Hindlimb muscle (tissue), 1 donor: ENCODE results near the gene BORCS6. TPM values are rescaled to one million over a fixed set of nuclear protein-coding genes. Genes with fewer than 3 reads are reported as not detected.
A peak's percentile ranks its signal among the peaks of the same experiment; 100 is the strongest.

ENCODE experiments used
- DNase-seq: peaks from one replicate; pipeline ENCODE4 v3.0.0-alpha.2; 2013
- polyA plus RNA-seq: library from polyadenylated mRNA; unstranded; fragments of 120-200 nt; gene quantifications from one replicate; pipeline ENCODE4 v1.2.1, GENCODE V29; 2013; ENCODE audit not compliant: insufficient read length

Gene BORCS6
- polyA plus RNA-seq, 1 donor, result 5.5 TPM

DNA sequence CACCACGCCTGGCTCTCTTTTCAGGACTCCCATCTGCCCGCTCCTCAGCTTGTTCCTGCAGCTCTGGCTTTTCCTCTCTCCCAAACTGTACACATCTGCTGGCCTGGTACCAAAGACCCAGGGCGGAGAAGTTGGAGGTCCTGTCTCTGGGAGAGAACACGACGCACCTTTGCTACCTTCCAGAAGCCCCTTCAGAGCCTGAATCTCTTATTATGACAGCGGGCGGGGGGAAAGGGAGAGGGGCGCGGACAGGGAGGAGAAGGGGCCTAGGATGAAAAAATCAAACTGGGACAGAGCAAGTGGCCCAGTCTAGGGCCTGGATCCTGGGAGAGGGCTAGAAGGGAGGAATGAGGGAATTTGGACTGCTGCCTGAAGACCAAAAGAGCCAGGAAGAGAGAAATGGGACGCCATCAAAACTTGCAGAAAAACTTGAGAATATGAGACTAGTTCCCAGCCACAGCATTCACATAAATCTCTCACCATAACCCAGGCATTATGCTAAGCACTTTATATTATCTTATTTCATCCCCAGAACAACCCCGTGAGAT is 35.3 kb downstream of the BORCS6 start:
- DNase-seq, result peak; percentile 69

DNA sequence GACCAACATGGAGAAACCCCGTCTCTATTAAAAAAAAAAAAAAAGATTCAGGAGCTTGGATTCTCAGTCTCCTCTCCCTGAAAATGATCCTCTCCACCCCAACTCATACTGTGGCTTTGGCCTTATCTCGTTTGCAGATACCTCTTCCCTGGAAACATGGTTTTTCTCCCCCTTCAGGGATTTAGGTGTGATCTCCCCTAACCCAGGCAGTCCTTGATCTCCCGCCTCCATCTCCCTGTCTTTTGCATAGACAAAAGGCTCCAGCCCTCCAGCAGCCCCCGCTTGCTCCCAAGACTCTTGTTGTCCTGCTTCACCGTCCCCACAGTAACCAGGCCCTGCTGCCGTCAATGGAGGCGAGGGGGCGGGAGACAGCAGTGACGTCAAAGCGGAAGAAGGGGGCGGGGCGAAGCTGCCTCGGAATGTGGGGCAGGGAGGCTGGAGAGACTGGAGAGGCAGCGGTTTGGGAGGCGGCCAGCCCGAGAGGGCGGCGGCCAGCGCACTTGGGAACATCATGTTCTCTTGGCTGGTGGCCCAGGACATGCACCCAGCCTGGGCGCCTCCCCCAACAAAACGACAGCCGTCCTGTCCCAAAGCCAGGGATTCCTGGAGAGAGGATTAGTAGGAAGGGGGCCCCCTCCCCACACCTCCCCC is 35.9 kb downstream of the BORCS6 start:
- DNase-seq, result peak; percentile 99

DNA sequence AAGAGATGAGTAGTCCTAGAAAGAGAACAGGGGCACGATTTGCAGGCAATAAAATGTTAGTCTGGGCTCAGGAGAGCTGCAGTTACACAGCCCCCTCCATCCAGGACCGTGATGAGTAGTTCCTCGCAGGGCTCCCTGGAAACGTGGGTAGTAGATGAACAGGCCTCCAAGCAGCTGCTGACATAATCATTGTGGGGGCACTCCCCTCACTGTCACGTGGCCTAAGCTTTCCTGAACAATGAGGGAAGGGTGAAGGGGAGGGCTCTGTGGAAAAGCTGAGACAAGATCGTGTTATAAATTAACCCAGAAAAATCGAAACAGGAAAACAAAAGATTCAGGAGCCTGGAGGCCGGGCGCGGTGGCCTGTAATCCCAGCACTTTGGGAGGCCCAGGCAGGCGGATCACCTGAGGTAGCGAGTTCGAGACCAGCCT is 36.4 kb downstream of the BORCS6 start:
- peak; percentile 91 for DNase-seq

DNA sequence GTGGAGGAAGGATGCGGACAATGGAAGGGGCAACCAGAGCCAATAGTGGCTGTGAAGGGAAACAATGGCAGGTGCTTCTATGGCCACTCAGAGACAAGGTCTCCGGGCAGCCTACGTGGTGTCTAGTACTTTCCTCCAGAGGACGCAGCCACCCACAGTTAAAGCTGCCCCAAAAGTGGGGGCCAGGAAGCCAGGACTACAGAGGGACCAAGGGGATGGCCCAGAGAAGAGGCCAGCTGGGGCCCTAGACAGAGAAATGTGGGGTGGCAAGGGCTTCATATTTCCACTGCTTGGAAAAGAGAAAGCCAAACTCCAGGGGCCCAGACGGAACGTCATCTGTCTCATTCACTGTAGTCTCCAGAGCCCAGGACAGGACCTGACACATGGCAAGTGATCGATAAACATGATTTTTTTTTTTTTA is 36.9 kb downstream of the BORCS6 start:
- DNase-seq, result no peak

DNA sequence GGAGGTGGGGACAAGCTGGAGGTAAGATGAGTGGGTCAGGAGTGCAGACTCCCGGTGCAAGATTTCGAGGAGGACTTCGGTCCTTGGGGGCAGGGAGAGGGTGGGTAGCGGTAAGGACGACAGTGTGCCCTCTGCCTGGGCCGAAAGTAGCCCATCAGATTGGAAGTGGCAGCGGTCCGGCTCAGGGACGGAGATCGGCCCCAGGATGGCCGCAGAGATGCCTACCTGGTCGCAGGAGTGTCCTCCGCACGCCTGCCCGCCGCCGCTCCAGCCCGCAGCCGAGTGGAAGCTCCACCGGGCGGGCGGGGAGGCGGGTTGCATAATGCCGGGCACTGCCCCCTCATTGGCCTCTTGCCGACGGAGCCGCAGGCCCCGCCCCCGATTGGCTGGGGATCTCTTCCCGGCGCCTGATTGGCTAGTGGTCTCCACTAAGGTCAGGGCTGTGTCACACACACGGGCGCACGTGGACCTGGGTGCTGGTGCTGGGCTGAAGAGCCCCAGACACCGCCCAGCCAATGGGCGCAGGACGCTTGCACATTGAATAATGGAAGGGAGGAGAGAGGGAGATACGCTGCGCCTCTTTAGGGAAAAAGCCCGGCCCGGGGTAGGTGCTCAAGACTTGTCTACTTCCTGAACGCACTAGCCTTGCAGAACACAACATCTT is 37.7 kb downstream of the BORCS6 start, which contains the start of gene PER1:
TSS of gene PER1 (minus strand) at position 293 of the 664 bp plus-strand sequence. CDS start 1,698 bp downstream, outside the sequence.
- peak; percentile 87 for DNase-seq

DNA sequence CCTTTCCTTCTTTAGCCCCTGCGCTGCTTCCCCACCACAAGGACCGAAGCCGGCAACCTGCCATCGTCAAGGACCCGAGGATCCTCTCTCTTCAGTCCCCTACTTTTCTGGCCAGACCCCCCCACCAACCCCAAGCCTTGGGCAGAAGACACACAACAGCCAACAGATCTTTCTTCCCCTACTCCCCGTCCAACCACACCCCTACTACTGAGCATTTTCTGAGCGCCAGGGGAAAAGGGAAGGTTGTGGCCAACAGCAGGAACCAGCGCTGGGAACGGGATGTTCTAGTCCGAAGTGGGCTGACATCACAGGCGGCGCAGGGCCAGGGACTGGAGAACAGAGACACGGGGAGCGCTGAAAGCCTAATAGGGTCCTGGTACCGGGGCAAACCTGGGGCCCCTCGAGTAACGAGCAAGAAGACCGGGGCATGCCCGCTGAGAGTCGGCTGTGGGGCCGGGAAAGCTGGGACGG is 38.3 kb downstream of the BORCS6 start:
- peak; percentile 89 for DNase-seq

DNA sequence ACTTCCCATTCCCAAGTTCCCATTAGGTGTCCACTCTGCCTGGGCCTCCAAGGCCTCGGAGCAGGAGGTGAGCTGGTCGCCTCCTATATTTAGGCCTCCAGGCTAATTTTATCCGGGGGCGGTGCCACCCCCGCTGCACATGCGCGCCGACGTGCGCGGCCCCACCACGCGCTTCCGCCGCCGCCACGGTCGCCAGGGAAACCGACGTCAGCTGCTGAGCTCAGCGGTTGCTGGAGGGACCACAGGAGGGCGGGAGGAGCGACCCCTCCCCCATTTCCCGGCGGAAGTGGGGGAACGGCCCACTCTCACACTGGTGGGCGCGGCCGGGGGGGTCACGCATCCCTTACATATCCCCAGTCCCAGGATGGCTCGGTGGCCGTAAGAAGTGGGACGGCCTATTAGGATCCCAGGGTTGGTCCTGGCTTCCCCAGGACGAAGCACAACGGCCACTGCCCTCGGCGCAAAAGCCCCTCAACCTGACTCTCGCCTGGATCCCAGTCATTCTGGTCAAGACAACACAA is 38.8 kb downstream of the BORCS6 start:
- DNase-seq, result peak; percentile 97

DNA sequence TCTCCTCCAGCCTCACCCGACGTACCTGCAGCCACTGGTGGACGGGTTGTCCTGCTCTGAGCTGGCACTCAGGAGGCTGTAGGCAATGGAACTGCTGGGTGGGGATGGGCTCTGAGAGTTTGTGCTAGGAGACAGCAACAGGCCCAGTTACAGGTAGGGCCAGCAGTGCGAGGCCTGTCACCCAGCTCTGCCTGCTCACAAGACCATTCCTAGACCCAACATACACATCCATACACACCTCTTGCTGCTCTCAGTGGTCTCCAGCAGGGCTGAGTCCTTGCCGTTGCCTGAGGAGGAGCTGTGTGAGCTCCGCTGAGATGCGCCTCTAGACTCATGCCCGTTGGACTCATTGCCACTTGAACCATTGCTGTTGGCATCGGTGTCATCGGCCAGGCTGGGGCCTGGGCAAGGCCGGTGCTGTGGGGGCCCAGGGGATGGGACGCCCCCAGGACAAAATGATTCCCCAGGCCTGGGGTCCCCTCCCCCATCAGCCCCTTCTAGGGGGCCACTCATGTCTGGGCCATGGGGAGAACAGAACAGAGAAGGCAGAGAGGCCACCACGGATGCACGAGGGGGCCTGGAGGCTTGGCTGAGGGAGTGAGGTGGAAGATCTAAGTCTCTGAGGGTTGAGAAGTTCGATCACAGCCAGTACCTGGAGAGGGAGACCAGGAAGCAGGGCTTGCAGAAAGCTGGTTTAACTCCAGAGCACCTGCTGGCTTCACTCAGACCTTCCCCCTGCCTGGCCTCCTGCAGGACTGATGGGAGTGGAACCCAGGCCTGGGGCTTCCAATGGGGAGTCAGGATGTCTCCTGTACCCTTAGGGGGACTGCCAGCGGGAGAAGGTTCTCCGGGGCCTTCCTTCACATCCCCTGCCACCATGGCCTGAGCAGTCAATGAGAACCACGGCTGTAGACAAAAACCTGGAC is 39.5 kb downstream of the BORCS6 start:
- DNase-seq, result no peak

DNA sequence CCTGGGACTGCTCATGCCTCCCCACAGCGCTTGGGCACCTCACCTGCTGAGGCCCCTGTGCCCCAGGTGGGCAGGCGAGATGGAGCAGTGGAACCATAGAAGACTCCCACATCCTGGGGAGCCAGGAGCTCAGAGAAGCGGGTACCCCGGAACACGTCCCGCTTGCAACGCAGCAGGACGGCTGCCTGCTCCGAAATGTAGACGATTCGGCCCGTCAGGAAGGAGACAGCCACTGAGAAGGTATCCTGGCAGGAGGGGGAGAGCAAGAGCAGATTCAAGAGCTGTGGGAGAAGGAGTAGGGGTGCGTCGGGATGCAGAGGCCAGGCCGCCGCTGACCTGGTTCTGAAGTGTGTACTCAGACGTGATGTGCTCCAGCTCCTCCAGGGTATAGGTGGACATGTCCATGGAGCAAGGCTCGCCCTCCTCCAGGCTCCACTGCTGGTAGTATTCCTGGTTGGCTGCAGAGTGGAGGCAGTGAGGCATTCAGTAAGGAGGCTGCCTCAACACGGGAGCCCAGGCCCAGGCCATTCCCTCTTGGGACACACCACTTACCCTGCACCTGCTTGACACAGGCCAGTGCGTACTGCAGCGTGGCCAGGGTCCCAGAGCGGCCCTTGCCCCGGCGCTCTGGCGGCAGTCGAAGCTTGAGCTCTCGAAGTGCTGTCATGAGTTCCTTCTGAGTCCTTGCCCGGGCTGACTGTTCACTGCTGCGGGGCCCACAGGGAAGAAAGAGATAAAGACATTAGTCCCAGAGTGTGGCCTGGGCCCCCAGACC is 40.4 kb downstream of the BORCS6 start:
- DNase-seq, result no peak

DNA sequence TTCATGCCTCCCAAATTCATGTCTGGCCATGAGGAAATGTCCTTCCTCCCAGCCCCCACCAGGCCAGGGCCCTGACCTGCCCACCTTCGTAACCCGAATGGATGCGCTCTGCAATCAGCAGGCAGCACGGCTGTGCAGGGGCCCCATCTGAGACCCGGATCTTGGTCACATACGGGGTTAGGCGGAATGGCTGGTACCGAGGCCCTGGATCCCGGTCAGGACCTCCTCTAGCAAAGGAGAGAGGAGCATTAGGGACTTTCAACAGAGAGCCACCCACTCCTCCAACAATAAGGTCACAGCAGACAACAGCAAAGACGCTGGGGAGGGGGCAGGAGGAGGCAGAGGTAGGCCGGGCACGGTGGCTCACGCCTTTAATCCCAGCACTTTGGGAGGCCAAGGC is 41.4 kb downstream of the BORCS6 start:
- DNase-seq, result no peak

DNA sequence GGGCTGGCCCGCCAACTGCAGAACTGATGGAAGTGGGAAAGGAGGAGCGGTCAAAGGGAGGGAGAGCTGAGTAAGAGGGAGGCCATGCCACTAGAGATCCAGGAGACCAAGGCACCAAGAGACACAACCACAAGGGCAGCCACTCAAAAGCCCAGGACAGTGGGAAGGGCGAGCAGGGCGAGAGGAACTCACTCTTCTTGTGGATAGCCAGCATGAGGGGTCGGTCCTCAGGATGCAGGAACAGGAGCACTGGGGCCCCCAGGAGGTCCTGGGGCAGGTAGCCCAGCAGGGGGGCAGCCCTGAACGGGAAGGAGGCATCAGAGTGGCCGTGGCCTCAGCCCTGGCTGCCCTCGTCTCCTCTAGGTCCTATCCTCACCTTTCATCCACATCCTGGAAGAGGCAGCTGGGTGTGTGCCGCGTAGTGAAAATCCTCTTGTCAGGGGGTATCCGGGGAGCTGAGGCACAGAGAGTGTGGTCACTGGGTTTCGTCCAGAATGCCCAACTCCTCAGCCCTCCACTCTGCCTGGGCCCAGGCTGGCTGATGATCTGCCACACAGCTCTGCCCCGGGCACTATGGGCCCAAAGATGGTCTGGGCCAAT is 42.1 kb downstream of the BORCS6 start:
- DNase-seq, result no peak

DNA sequence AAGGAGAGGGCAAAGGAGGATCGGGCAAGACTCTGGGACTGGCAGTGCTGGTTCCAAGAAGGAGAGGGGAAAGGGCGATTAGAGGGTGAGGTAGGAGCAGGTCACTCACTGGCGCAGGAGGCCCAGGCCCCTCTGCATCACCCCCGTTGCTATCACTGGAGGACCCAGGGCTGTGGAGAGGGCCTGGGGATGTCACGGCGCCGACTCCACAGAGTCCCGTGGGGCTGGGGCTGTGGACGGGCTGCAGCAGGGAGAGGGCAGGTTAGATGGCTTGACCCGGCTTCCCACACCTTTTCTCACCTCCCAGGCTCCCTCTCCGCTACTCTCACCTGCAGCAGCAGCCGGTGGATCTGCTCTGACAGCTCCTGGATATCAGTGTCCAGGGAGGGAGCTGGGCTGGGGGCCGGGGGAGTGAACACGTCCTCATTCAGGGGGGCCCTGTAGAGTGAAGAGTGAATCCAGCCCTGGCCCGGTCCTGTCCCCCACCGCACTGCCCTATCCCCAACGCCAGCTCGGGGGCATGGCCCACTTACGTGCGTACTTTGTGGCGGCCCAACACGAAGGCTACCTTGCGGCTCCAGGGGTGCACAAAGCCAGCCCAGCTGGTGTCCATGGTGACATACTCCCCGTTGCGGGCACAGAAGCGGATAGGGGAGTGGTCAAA is 42.7 kb downstream of the BORCS6 start:
- DNase-seq, result no peak

DNA sequence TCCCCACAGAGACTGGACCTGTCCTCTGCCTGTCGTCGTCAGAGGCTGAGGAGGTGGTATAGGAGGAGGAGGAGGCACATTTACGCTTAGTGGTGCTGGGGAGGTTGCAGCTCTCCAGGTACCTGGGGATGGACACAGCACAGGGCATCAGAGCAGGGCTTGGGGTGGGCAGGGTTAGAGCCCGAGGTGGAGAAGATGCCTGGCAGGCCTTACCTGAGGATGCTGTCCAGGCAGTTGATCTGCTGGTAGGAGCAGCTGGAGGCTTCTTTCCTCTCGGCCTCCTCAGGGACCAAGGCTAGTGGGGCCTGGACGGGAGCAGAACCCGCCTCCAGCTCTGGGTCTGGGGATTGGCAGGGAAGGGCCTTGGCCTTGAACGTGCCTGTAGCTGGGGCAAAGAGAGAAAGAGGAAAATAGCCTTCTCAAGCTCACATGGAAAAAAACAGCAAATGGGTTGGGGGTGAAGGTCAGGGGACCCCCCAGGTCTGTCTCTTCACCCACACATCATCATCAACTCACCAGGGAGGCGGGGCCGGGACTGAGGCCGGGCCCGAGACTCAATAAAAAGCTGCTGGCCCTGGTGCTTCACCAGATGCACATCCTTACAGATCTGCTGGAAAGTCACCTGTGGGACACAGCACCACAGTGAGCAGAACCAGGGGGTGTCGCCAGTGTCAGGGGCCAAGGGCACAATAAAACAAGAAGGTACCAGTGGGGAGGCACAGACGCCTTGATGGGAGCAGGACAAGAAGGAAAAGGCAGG is 43.4 kb downstream of the BORCS6 start:
- no peak for DNase-seq

DNA sequence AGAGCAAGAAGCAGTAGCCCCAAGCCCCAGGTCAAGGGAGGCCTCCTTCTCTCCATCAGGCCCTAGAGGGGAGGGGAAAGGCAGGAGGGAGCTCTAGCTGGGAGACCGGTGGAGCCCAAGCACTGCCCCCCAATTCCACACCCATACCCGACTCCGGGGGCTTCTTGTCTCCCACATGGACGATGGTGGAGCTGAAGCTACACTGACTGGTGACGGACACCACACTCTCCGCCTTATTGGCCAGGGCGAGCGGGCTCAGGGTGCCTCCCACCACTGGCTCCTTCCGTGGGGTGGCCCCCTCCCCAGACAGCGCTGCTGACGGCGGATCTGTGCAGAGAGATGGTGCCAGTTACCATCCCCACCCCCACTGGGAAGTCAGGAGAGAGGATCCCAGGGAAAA is 44.2 kb downstream of the BORCS6 start:
- DNase-seq, result no peak

DNA sequence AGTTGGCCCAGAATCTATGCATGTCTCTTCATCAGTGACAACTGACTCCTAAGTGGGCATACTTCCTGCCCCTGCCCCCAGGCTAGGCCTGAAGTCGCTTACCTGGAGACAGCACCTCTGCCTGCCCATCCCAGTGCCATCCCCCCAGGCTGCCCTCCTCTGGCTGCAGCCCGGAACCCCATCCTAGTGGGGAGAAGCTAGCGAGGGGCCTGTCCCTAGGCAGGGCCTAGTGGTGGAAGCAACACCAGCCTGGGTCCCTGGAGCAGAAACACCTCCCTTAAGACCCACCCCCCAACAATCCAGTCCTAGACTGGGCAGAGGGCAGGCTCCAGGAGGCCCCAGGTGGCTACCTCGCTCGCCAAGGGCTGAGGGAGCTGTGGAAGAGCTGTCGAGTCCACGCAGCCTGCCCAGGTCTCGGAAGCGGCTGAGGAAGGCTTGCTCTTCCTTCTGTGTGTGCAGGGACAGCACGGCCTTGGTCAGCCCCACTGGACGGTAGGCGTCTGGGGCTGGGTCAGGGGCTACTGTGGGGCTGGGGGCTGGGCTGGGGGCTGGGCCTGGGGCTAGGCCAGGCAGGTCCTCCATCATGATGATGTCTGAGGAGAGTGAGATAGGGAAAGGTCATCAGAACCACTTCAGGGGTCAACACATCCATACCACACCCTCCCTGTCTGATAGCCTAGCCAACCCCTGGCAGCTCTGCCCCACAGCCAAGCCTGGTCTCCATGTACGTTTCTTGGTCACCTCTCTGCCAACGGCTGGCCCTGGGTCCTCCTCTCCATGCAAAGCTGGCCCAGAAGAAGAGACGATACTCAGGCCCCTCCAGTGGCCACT is 45.4 kb downstream of the BORCS6 start:
- DNase-seq, result no peak

DNA sequence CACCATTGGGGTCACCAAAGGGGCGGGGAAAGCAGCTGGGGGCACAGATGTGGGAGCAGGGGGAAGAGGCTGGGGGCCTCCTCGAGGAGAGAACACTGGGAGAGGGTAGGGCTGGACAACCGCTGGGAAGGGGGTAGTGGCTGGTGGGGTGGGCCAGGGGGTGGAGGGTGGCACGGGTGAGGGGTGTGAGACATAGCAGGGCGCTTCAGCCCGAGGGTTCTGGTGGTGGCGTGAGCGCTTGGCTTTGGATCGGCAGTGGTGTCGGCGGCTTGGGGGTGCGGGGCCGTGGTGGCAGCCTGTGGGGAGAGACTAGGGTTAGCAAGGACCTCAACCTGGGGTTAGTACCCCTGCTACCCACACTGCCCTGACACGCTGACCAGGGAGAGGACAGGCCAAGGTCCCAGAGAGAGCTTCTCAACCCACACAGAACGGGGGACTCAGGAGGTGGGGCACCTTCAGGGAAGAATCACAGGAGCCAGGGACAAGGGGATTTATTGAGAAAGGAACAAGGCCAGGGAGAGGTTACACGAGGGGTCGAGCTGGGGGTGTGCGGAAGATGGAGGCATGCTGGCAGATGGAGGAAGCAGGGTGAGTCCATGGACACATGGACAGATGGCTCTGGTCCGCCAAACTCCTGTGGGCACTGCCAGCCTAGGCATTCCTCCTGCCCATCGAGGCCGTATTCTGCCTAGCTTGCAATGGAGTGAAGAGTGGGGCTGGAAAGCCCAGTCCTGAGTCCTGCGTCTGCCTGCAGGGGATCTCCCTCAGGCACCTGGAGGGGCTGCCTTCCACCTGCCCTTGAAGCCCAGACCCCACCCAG is 46.2 kb downstream of the BORCS6 start:
- no peak for DNase-seq

DNA sequence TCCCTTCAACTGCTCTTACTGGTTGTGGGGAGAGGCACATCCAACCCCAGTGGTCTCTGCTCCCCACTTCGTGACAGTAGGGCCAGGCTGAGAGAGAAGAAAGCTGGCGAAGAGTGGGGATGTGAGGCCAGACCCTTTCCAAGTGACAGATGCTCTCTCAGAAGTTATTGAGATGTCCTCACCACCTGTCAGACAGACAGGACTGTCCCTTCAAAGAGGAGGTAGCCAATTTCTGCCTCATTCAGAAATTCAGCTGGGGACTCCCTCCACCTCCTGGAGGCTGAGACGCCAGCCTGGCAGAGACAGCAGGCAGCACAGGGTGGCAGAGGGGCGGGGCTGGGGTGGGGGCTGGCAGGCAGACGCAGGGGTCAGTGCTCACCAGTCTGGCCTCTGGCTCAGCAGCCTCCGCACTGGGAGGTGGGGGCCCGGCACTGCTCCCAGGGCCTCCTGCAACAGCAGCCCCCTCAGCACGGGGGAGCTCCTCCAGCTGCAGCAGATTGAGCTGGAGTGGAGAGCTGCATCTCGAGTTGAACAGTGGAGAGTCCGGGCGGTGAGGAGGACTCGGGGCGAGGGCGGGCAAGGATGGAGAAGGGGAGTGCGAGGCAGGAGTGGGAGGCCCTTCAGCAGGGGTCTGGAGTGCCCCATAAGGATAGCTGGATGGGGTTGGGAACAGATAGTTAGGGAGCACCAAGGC is 46.9 kb downstream of the BORCS6 start:
- DNase-seq, result no peak
